GM18907 (cell line): ENCODE data around the gene CCDC178.

Experiments
- ATAC-seq: cut with Tn5 transposase; IDR thresholded peaks from one replicate; pipeline ENCODE4 v1.9.1; 2021; ENCODE audit warnings: mild to moderate bottlenecking, moderate library complexity; ENCODE audit not compliant: unreplicated experiment

The CCDC178 gene

GRCh38 chr18:33146014-33146413, 294.5 kb downstream of the CCDC178 start:
- ATAC-seq = no peak

DNA sequence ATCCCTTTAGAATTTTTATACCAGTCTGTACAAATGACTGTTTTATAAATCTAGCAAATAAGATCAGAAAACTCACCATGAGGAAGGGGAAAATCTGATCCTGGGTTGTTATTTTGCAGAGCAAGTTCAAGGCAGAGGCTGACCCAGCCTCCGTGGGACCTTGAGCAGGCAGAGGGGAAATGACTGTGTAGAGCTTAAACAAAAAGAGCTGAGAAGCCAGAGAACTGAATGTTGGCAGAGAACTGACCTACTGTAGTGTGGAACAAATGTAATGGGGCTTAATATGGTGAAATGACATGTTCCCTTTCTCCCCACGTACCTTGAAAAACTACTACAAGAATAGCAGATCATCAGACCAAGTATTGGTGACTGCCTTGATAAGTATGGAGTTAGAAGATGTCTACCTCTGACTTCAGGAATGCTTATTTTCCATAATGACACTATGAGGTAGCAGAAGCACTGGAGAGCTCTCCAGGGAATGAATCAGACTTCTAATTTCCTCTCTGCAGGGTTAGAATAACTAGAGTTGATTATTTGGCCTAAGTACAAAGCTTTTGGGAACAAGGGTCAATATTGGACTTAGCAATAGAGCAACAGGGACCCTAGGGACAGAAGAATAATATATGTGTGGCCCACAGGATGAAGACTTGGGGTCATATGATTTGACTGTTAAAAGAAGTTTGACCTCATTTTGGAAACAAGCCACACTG, 304.4 kb downstream of the CCDC178 start:
- ATAC-seq = no peak

DNA sequence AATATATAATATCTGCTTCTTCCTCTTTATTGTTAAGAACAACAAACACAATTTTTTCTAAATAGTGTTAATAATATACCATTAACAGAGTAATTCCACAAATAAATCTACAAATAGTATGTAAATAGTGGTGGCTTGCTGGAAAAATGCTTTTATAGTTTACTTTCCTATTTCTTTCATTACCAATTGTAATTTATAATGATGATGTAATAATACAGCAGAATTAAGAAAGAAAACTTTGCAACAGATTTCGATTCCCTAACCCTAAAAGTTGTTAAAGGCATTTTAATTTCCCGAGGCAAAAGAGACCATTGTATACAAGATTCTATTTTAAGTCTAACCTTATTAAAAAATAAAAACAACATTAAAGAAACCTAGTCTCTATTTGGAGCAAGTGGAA, 307.9 kb downstream of the CCDC178 start:
- ATAC-seq = no peak

DNA sequence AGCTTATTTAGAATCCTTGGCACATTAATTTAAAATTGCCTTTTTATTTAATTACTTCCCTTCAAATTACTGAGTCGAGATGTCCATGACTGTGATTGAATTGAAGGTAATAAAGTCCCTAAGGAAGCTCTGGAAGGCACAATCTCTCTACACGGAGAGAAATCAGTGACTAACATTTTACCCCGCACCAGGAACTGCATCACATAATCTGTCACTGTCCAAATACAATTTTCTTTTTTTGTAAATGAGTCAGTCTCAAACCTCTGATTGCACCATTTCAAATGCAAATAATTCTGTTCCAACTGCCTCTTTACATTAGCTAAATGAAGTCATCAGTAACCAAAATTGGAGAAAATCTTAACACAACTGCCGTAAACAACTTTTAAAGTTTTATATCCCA, 311.9 kb downstream of the CCDC178 start:
- ATAC-seq = no peak

GRCh38 chr18:33123862-33124518, 316.5 kb downstream of the CCDC178 start:
- no peak for ATAC-seq

GRCh38 chr18:33116376-33116775, 324.1 kb downstream of the CCDC178 start:
- no peak for ATAC-seq

- no peak for ATAC-seq
Measured at GRCh38 chr18:33115917-33116316, 324.6 kb downstream of the CCDC178 start.

GRCh38 chr18:33115476-33115875, 325.0 kb downstream of the CCDC178 start:
- no peak for ATAC-seq

DNA sequence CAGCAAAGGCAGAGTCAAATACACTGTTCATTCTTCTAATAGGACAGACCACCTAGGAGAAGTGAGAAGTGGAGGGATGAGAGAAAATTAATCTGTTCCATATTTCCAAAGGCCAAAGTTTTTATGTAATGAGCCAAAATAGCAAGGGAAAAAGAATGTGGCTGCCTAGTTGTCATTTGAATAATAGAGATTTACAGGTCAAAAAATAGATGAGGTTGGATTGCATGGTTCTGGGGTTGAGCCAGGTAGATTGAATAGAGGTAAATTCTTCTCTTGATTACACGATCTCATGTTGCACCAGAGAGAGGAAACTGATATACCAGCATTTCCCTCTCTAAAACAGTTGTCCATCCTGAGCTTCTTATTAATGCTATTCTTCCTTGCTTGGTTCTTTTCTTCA, 325.8 kb downstream of the CCDC178 start:
- no peak for ATAC-seq

DNA sequence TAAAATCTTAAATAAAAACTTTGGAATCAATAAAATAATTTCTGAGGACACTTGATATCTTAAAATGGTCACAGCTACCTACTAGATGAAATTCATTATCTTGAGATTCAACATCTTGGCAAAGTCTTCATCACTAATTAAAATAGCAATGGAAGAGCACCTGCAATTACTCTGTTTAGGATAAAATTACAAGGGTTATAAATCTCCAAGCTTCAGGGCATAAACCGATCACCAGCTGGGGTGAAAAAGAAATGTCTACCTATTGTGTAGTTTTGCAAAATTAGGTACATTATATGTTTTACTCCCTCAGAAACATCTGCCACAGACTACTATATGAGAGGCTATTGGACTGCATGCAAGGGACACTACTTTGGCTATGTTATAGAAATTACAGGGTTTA, 327.1 kb downstream of the CCDC178 start:
- ATAC-seq = no peak

DNA sequence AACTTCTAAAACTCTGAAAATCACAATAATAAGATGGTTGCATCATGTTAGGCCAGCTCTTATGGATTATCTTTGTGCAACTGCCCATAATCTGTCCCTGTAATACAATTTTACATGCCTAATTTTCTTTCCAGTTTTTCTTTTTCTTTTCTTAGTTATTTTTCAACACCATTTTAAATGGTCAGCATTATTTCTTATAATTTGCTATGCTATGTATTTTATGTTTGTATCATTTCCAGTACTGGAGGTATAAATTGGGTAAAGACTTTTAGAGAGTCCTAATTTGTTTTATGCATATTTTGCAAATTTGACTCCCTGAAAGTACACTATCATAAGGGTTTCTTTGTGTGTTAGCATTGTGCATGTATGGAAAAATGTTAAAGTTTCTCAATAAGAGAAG, 333.0 kb downstream of the CCDC178 start:
- no peak for ATAC-seq

- no peak for ATAC-seq
Measured at GRCh38 chr18:33101316-33101715, 339.2 kb downstream of the CCDC178 start.

GRCh38 chr18:33099626-33100025, 340.9 kb downstream of the CCDC178 start:
- ATAC-seq = no peak

DNA sequence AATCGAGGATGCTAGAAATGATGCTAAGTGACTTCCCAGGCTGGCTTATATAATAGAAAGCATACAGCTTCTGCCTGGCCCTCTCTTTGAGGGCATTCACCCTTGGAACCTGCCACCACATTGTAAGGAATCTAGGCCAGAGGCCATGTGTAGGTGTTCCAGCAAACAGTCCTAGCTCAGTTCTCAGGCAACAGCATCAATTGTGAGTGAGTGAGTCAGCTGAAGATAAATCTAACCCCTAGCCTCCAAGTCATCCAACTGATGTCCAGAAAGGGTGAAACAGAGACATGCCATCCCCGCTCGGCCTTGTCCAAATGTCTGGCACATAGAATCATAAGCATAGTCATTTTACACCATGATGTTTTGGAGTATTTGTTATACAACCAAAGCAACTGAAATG, 343.4 kb downstream of the CCDC178 start:
- no peak for ATAC-seq

- no peak for ATAC-seq
Measured at GRCh38 chr18:33090461-33090860, 350.1 kb downstream of the CCDC178 start.

- ATAC-seq = no peak
Measured at GRCh38 chr18:33076601-33077000, 363.9 kb downstream of the CCDC178 start.

GRCh38 chr18:33074125-33074524, 366.4 kb downstream of the CCDC178 start:
- no peak for ATAC-seq

GRCh38 chr18:33062834-33063364, 377.6 kb downstream of the CCDC178 start:
- no peak for ATAC-seq

- no peak for ATAC-seq
Measured at GRCh38 chr18:33052886-33053285, 387.6 kb downstream of the CCDC178 start.

GRCh38 chr18:33051407-33051806, 389.1 kb downstream of the CCDC178 start:
- ATAC-seq = no peak

GRCh38 chr18:33040213-33040612, 400.3 kb downstream of the CCDC178 start:
- no peak for ATAC-seq

GRCh38 chr18:33034945-33035344, 405.6 kb downstream of the CCDC178 start:
- ATAC-seq = no peak
